Measurements from ENCODE around the gene GDI1. TPM values are rescaled to one million over a fixed set of nuclear protein-coding genes. Genes with fewer than 3 reads are reported as not detected.

Gene GDI1
- total RNA-seq, result 96.4 and 118 TPM in 2 replicates

GRCh38 chrX:154436983-154437752 is at the start of gene GDI1:
Gene GDI1, plus strand, starts transcription at chrX:154437154. Its CDS starts 101 bp downstream, at chrX:154437255.

DNA sequence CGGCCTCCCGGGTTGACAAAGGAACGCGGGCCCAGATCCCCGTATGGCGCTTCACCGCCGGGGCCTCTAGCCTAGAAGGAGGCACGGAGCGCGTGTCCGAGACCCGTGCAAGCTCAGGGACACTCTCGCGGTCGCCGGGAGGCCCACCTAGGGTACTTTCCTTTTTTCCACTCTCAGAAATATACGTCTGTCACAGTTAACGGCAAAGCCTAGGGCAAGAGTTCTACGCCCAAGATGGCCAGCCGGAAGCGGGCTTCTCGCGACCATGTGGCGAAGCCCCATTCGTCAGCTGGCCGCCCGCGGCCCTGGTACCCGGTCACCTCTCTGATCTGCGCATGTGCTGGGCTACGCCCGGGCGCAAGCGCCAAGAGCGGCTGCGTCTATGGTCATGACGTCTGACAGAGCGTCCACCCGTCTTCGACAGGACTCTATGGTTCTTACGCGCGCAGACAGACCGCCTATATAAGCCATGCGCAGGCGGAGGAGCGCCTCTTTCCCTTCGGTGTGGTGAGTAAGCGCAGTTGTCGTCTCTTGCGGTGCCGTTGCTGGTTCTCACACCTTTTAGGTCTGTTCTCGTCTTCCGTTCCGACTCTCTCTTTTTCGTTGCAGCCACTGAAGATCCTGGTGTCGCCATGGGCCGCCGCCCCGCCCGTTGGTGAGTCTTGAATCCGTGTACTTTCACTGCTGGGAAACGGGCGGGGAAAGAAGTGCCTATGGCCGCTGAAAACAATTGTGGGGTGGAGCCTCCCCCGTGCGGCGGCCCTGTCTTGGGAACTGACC is 38.9 kb upstream of the GDI1 start, which contains the start of gene RPL10:
Gene RPL10, plus strand, starts transcription at position 490 of the 780 bp plus-strand sequence. Its CDS starts 143 bp downstream, at position 633.

DNA sequence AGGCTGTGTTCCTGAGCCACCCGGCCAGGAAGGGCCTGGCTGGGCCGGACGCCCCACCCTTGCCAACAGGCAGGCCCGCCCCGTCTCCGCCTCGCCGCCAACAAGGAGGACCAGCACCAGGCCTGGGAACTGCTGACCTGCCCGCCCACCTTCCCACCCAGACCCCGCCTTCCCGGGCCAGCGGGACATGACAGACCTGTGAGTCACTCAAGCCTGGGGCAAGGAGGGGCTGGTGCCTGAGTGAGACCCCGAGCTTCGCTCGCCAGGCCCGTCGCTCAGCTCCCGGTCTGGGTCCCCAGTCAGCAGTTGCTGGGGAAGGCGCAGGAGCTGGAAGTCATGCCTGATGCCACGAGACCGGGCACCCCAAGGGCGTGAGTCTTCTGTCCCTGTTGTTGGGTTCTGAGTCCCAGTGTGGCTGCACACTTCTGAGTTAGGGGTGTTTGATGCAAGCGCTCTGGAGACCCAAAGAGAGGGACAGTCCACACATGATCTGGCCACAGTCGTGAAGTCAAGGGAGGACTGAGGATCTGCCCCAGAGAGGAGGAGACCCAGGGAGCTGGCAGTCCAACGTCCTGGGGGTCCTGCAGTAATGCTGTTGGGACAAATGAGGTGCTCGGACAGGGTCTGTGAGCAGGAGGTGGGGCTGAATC is 27.6 kb upstream of the GDI1 start, which contains the start of gene DNASE1L1:
Gene DNASE1L1, minus strand, starts transcription at position 33 of the 650 bp plus-strand sequence. CDS start 3,686 bp downstream, outside the sequence.

DNA sequence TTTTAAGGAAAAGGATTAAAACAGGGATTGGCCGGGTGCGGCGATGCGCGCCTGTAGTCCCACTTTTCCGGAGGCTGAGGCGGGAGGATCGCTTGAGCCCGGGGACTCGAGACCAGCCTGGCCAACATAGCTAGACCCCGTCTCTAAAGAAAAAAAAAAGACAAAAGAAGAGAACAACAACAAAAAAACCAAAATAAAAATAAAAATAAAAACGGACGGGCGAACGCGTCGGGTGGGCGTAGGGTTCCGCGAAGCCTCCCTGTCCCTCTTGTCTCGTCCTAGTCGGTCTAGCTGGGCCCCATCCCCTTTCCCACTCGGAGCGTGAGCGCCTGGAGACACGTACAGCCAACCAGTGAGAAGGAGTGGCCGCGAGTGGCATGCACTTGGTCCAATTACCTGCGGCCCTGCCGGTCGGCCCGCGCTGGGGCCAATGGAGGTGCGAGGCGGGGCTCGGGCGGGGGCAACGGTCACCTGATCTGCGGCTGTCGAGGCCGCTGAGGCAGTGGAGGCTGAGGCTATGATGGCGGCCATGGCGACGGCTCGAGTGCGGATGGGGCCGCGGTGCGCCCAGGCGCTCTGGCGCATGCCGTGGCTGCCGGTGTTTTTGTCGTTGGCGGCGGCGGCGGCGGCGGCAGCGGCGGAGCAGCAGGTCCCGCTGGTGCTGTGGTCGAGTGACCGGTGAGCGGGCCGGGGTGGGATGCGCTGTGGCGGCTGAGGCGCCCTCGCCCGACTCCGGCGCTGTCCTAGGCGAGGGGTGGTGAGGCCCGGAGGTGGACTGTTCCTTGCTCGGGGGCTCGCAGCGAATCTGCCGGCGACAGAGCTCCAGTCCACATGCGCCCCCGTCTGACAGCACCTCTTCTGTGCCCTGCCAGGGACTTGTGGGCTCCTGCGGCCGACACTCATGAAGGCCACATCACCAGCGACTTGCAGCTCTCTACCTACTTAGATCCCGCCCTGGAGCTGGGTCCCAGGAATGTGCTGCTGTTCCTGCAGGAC is 8.5 kb upstream of the GDI1 start, which contains the start of gene ATP6AP1:
Gene ATP6AP1, plus strand, starts transcription at position 502 of the 996 bp plus-strand sequence. Its CDS starts 16 bp downstream, at position 518.

DNA sequence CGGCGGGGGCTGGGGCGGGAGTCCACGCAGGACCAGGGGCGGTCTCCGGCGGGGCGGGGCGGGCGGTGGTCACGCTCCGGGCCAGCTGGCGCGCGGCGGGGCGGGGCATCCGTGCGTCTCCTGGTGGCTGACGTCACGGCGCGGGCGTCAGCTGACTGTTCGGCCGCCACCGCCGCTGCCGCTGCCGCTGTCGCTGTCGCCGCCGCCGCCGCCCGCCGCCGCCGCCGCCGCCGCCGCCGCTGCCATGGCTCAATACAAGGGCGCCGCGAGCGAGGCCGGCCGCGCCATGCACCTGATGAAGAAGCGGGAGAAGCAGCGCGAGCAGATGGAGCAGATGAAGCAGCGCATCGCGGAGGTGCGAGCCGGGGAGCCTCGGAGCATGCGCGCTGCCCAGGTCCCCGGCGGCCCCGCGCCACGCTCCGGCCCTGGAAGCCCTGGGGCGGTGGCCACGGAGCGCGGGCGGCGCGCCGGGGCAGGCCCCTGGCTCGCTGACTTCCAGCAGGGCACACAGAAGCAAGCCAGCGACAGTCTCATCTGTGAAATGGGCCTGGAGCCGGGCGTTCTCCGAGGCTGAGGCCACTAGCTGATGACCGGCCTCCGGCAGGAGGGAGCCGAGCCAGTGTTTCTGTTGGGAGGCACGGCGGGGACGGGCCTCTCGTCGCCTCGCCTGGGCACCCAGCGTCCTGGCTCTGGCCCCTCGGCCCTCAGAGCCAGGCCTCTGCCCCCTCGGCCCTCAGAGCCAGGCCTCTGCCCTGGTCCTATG is 7.2 kb downstream of the GDI1 start, which contains the start of gene FAM50A:
Gene FAM50A, plus strand, starts transcription at position 150 of the 763 bp plus-strand sequence. Its CDS starts 95 bp downstream, at position 245.

GRCh38 chrX:154458116-154458953 is 21.4 kb downstream of the GDI1 start, which contains the start of gene PLXNA3:
Gene PLXNA3, plus strand, starts transcription at chrX:154458281. Its CDS starts 1,903 bp downstream, at chrX:154460184.

GRCh38 chrX:154478728-154479622 is 42.0 kb downstream of the GDI1 start, which contains the start of gene LAGE3:
Gene LAGE3, minus strand, starts transcription at chrX:154479281. Its CDS starts 366 bp downstream, at chrX:154478915.

GRCh38 chrX:154486396-154487207 is 49.6 kb downstream of the GDI1 start, which contains the start of gene UBL4A:
Gene UBL4A, minus strand, starts transcription at chrX:154486615. Its CDS starts 31 bp downstream, at chrX:154486584.

GRCh38 chrX:154490414-154491083 is 53.6 kb downstream of the GDI1 start, which contains the start of gene SLC10A3:
Gene SLC10A3, minus strand, starts transcription at chrX:154490629. Its CDS starts 1,689 bp downstream, at chrX:154488940.

Other genes with a start within 250 kb of the GDI1 start
- gene OPN1MW2, start 217.4 kb upstream of the GDI1 start, total RNA-seq, result not detected in 2 replicates
- gene OPN1MW3, start 179.6 kb upstream of the GDI1 start, total RNA-seq, result not detected in 2 replicates
- gene TEX28, start 142.0 kb upstream of the GDI1 start, total RNA-seq, result not detected in 2 replicates
- gene TKTL1, start 141.4 kb upstream of the GDI1 start, total RNA-seq, result not detected in 2 replicates
- gene FLNA, start 62.5 kb upstream of the GDI1 start, total RNA-seq, result 3,803 and 5,191 TPM in 2 replicates
- 22.8 and 26.8 TPM in 2 replicates for gene EMD, start 57.9 kb upstream of the GDI1 start, total RNA-seq
- gene RPL10, start 38.8 kb upstream of the GDI1 start, total RNA-seq, result 2,018 and 2,028 TPM in 2 replicates
- 98.5 and 178 TPM in 2 replicates for gene DNASE1L1, start 27.9 kb upstream of the GDI1 start, total RNA-seq
- 15.4 and 26.4 TPM in 2 replicates for gene TAFAZZIN, start 25.6 kb upstream of the GDI1 start, total RNA-seq
- gene ATP6AP1, start 8.5 kb upstream of the GDI1 start, total RNA-seq, result 145 and 172 TPM in 2 replicates
- gene FAM50A, start 7.0 kb downstream of the GDI1 start, total RNA-seq, result 59.5 and 85.8 TPM in 2 replicates
- 58.3 and 68.4 TPM in 2 replicates for gene PLXNA3, start 21.1 kb downstream of the GDI1 start, total RNA-seq
- gene LAGE3, start 42.1 kb downstream of the GDI1 start, total RNA-seq, result 16.6 and 20.3 TPM in 2 replicates
- 40.3 and 61.6 TPM in 2 replicates for gene UBL4A, start 49.5 kb downstream of the GDI1 start, total RNA-seq
- gene SLC10A3, start 53.5 kb downstream of the GDI1 start, total RNA-seq, result 37.0 and 46.7 TPM in 2 replicates
- gene FAM3A, start 79.1 kb downstream of the GDI1 start, total RNA-seq, result 43.3 and 52.2 TPM in 2 replicates
- gene G6PD, start 109.7 kb downstream of the GDI1 start, total RNA-seq, result 109 and 142 TPM in 2 replicates
- 12.3 and 16.7 TPM in 2 replicates for gene IKBKG, start 110.5 kb downstream of the GDI1 start, total RNA-seq
- gene CTAG1A, start 148.0 kb downstream of the GDI1 start, total RNA-seq, result not detected in 2 replicates
- not detected in 2 replicates for gene CTAG1B, start 182.1 kb downstream of the GDI1 start, total RNA-seq
- gene CTAG2, start 216.4 kb downstream of the GDI1 start, total RNA-seq, result not detected in 2 replicates